Measurements from ENCODE around the gene MNX1. TPM values are rescaled to one million over a fixed set of nuclear protein-coding genes. Genes with fewer than 3 reads are reported as not detected.

Gene MNX1
- total and polyA plus RNA-seq, 2 of the 4 experiments (the other 2 are of a cell fraction): not detected

DNA sequence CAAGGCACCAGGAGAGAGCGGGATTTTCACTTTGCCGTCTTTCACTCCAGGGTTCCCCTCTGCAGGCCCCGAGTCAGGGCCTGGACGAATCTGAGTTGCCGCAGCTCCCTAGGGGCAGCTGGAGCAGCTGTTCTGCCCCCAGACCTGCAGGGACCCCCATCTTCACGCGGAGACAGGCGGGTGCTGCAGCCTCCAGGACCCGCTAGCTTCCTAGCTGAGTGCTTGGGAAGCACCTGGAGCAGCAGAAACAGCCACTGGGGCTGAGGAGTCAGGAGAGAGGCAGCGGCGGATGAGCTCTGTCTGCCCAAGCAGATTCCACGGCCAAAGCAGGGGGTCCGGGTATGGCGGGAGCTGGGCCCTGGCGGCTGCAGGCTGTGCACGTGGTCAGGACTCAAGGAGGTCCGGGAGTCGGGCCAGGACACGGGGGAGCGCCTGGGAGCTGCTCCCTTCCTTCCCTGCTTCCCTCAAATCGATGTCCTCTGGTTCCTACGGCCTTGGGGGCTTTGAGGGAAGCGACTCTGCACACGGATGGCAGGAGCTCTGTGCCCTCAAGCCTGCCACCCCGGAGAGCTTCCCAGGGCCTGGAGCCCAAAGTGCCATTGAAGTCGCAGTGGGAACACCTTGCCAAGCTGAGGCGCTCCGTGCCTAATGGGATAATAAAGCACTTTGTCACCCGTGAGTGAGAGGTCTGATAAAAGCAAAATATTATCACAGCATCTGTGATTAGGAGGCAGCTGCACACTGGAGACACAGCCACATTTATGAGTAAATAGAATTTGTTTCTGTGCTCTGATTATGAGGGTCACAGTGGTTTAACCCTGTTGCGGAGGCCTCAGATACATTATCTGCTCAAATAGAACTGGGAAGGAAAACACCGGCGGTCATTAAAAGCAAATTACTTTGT, 17.2 kb downstream of the MNX1 start:
- H3K9ac ChIP-seq (ENCODE audit: low read depth, low read length): no peak overlapping the region
- no peak overlapping the region for H3K4me3 ChIP-seq (ENCODE audit: insufficient read depth, low read depth, low read length)
- 60% methylated on average over 4 of the region's 32 CpGs; no CpG with 5 or more reads in 1 of the 2 experiments for whole genome bisulfite sequencing, 2 experiments (ENCODE audit: extremely low coverage in 2 of 2, insufficient read length in 1 of 2)
- no peak overlapping the region for H3K56ac ChIP-seq (ENCODE audit: extremely low read depth, insufficient read depth, low read length)
- no peaks in the 10 kb centered on the region for H4K20me1 ChIP-seq (ENCODE audit: insufficient read depth, low read length)
- dilution Hi-C loops (cut with HindIII; ENCODE audit: low sequenced_read_pairs, unreplicated experiment): no loop called here
- no peaks in the 10 kb centered on the region for H3K79me1 ChIP-seq (ENCODE audit: low read depth in 1 of 2, low read length in 2 of 2)
- no peak overlapping the region for H3K4me2 ChIP-seq (ENCODE audit: low read depth, low read length)
- peak; percentile 44 for ATAC-seq (ENCODE audit: low read depth)
- H3K27ac ChIP-seq (ENCODE audit: insufficient read depth, low read length): no peak overlapping the region
- H4K91ac ChIP-seq (ENCODE audit: insufficient read depth, low read depth, low read length): no peak overlapping the region
- no peak overlapping the region for H3K14ac ChIP-seq (replicated peaks; ENCODE audit: low read depth, low read length)
- H2AFZ ChIP-seq (replicated peaks; ENCODE audit: low read length, poor library complexity): peak overlapping the region; percentile 21
- no peak overlapping the region for H2BK20ac ChIP-seq (ENCODE audit: low read depth, low read length)
- H2BK15ac ChIP-seq (ENCODE audit: low read depth, low read length): no peak overlapping the region
- intact Hi-C loops (cut with micrococcal nuclease): no loop called here
- H3K27me3 ChIP-seq (ENCODE audit: control insufficient read depth, insufficient read depth, low read length): peaks cover 42% of the 10 kb centered on the region
- H3K4me1 ChIP-seq (ENCODE audit: control insufficient read depth, insufficient read depth, low read length): no peaks in the 10 kb centered on the region
- H3K9me3 ChIP-seq (ENCODE audit: control insufficient read depth, insufficient read depth, low read length): peaks cover 7% of the 10 kb centered on the region
- in situ Hi-C loops (cut with MboI; ENCODE audit: low sequenced_read_pairs): no loop called here
- ChIA-PET POLR2A (ENCODE audit: unreplicated experiment) (no interaction called here), CTCF (interaction anchor here (1.4 kb wide), 1 partner anchor 9 kb away, joined by 3 read pairs; no protein-coding TSS in a partner anchor)
- no peak overlapping the region for H3K23ac ChIP-seq (ENCODE audit: low read depth, low read length)
- no peak overlapping the region for H2BK5ac ChIP-seq (ENCODE audit: low read depth, low read length, poor library complexity, severe bottlenecking)
- H3K9me1 ChIP-seq (ENCODE audit: insufficient read depth, low read length): no peaks in the 10 kb centered on the region
- no peak overlapping the region for H2AK5ac ChIP-seq (ENCODE audit: low read depth, low read length)
- H4K5ac ChIP-seq (ENCODE audit: low read depth, low read length): no peak overlapping the region
- H3K18ac ChIP-seq (ENCODE audit: low read depth, low read length): no peak overlapping the region
- H3K4ac ChIP-seq (ENCODE audit: low read depth, low read length): no peak overlapping the region
- no peak for DNase-seq
- no TSS peak for BruUV-seq (replicated peaks)
- no peak overlapping the region for H4K8ac ChIP-seq (ENCODE audit: low read depth in 2 of 2, low read length in 2 of 2)
- no peak overlapping the region for H2BK120ac ChIP-seq (ENCODE audit: low read depth, low read length)
- no peak overlapping the region for H2AK9ac ChIP-seq (replicated peaks; ENCODE audit: low read depth, low read length, poor library complexity)
- no peaks in the 10 kb centered on the region for H3K36me3 ChIP-seq (ENCODE audit: control insufficient read depth, insufficient read depth, low read length)
- TF ChIP-seq NFE2L2 (IDR thresholded peaks at IDR 0.05; ENCODE audit: low read depth, low read length): no peak
- no peak for TF ChIP-seq BHLHE40 (IDR thresholded peaks at IDR 0.05; ENCODE audit: low read depth, low read length)
- no peak for TF ChIP-seq RAD21 (IDR thresholded peaks at IDR 0.05; ENCODE audit: low read length)
- TF ChIP-seq USF2 (IDR thresholded peaks at IDR 0.05; ENCODE audit: low read depth, low read length): no peak
- no peak for TF ChIP-seq POLR2A (IDR thresholded peaks at IDR 0.05; ENCODE audit: low read depth, low read length)
- TF ChIP-seq RFX5 (IDR thresholded peaks at IDR 0.05; ENCODE audit: low read depth, low read length): no peak
- TF ChIP-seq, protein P1, sequence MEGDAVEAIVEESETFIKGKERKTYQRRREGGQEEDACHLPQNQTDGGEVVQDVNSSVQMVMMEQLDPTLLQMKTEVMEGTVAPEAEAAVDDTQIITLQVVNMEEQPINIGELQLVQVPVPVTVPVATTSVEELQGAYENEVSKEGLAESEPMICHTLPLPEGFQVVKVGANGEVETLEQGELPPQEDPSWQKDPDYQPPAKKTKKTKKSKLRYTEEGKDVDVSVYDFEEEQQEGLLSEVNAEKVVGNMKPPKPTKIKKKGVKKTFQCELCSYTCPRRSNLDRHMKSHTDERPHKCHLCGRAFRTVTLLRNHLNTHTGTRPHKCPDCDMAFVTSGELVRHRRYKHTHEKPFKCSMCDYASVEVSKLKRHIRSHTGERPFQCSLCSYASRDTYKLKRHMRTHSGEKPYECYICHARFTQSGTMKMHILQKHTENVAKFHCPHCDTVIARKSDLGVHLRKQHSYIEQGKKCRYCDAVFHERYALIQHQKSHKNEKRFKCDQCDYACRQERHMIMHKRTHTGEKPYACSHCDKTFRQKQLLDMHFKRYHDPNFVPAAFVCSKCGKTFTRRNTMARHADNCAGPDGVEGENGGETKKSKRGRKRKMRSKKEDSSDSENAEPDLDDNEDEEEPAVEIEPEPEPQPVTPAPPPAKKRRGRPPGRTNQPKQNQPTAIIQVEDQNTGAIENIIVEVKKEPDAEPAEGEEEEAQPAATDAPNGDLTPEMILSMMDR (conservative IDR thresholded peaks at IDR 0.05; ENCODE audit: low read depth, low read length): no peak
- no peak for TF ChIP-seq CEBPB (IDR thresholded peaks at IDR 0.05; ENCODE audit: low read depth, low read length)
- TF ChIP-seq MXI1 (IDR thresholded peaks at IDR 0.05; ENCODE audit: borderline replicate concordance, low read depth, low read length): no peak
- no peak for TF ChIP-seq ELK1 (IDR thresholded peaks at IDR 0.05; ENCODE audit: borderline replicate concordance, low read depth, low read length)
- TF ChIP-seq SMC3 (IDR thresholded peaks at IDR 0.05; ENCODE audit: low read depth, low read length): no peak
- TF ChIP-seq MAFK (IDR thresholded peaks at IDR 0.05; ENCODE audit: low read depth, low read length): no peak
- no peak for TF ChIP-seq MAZ (IDR thresholded peaks at IDR 0.05; ENCODE audit: borderline replicate concordance, low read depth, low read length)
- no peak for TF ChIP-seq CHD1 (IDR thresholded peaks at IDR 0.05; ENCODE audit: low read depth, low read length)
- no peak for TF ChIP-seq FOS (IDR thresholded peaks at IDR 0.05; ENCODE audit: low read depth, low read length)

Data from IMR-90 (cell line).